Ishikawa (cell line): Measurements from ENCODE around the gene UTP11.

Source experiments
- CEBPB ChIP-seq: IDR thresholded peaks from 2 replicates; pipeline ENCODE4 v1.6.1; 2012
- CREB1 ChIP-seq: IDR thresholded peaks from 2 replicates; pipeline ENCODE4 v1.6.1; 2012; ENCODE audit warnings: low read depth
- EGR1 ChIP-seq: IDR thresholded peaks from 2 replicates; pipeline ENCODE4 v1.6.1; 2012
- EP300 ChIP-seq: IDR thresholded peaks from 2 replicates; pipeline ENCODE4 v1.6.1; 2012; ENCODE audit warnings: borderline replicate concordance
- FOXM1 ChIP-seq: IDR thresholded peaks from 2 replicates; pipeline ENCODE4 v1.6.1; 2012; ENCODE audit warnings: low read depth, borderline replicate concordance
- NFIC ChIP-seq: IDR thresholded peaks from 2 replicates; pipeline ENCODE4 v1.6.1; 2012
- RAD21 ChIP-seq: IDR thresholded peaks from 2 replicates; pipeline ENCODE4 v1.6.1; 2012; ENCODE audit warnings: low read depth
- TAF1 ChIP-seq: IDR thresholded peaks from 2 replicates; pipeline ENCODE4 v1.6.1; 2012; ENCODE audit warnings: low read depth, mild to moderate bottlenecking
- TCF12 ChIP-seq: IDR thresholded peaks from 2 replicates; pipeline ENCODE4 v1.6.1; 2012; ENCODE audit warnings: low read depth
- TEAD4 ChIP-seq: IDR thresholded peaks from 2 replicates; pipeline ENCODE4 v1.6.1; 2012
- YY1 ChIP-seq: IDR thresholded peaks from 2 replicates; pipeline ENCODE4 v1.6.1; 2012; ENCODE audit warnings: low read depth
- TF ChIP-seq, protein P1 (sequence below): IDR thresholded peaks from 2 replicates; pipeline ENCODE4 v1.6.1; 2012
- TF ChIP-seq, protein P2 (sequence below): IDR thresholded peaks from 2 replicates; pipeline ENCODE4 v1.6.1; 2012
- TF ChIP-seq, protein P3 (sequence below): IDR thresholded peaks from 2 replicates; pipeline ENCODE4 v1.6.1; 2012; ENCODE audit warnings: low read depth, mild to moderate bottlenecking

DNA sequence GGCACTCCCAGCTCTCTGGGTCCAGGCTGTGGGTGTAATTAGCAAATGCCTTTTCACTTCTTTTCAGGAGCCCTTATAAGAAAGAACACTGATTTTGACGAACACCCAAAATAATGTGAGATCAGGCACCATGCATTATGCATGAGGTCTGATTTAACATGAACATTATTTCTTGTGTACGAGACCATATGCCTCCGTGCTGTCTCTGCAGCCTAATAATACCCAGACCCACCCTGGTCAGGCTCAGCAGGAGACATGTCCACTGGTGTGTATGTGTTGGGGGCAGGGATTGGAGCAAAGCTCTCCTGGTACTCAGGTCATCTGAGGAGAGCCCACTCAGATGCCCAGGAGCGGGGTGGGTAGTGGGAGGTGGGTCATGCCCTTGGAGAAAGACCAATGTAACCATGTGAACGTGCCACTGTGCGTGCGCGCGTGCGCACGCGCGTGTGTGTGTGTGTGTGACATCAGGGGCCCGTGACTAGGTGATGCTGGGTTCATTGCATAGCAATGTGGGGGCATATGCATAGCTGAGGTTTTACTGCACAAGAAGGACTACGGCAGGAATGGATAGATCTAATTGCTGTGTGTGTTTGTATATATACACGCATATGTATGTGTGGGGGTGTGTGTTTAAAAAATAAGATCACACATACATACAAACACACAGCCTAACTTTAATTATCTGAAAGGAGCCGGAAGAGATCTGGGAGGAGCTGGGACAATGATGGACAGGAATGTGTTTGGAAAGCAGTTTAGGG, 27.0 kb downstream of the UTP11 start:
- TF ChIP-seq CEBPB: no peak
- no peak for TF ChIP-seq EP300
- no peak for TF ChIP-seq FOXM1
- no peak for TF ChIP-seq CREB1
- no peak for TF ChIP-seq EGR1
- TF ChIP-seq TEAD4: no peak
- no peak for TF ChIP-seq YY1
- no peak for TF ChIP-seq TAF1
- no peak for TF ChIP-seq NFIC
- no peak for TF ChIP-seq RAD21
- TF ChIP-seq, protein P1, sequence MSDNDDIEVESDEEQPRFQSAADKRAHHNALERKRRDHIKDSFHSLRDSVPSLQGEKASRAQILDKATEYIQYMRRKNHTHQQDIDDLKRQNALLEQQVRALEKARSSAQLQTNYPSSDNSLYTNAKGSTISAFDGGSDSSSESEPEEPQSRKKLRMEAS: no peak
- TF ChIP-seq, protein P2, sequence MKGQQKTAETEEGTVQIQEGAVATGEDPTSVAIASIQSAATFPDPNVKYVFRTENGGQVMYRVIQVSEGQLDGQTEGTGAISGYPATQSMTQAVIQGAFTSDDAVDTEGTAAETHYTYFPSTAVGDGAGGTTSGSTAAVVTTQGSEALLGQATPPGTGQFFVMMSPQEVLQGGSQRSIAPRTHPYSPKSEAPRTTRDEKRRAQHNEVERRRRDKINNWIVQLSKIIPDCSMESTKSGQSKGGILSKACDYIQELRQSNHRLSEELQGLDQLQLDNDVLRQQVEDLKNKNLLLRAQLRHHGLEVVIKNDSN: no peak
- TF ChIP-seq, protein P3, sequence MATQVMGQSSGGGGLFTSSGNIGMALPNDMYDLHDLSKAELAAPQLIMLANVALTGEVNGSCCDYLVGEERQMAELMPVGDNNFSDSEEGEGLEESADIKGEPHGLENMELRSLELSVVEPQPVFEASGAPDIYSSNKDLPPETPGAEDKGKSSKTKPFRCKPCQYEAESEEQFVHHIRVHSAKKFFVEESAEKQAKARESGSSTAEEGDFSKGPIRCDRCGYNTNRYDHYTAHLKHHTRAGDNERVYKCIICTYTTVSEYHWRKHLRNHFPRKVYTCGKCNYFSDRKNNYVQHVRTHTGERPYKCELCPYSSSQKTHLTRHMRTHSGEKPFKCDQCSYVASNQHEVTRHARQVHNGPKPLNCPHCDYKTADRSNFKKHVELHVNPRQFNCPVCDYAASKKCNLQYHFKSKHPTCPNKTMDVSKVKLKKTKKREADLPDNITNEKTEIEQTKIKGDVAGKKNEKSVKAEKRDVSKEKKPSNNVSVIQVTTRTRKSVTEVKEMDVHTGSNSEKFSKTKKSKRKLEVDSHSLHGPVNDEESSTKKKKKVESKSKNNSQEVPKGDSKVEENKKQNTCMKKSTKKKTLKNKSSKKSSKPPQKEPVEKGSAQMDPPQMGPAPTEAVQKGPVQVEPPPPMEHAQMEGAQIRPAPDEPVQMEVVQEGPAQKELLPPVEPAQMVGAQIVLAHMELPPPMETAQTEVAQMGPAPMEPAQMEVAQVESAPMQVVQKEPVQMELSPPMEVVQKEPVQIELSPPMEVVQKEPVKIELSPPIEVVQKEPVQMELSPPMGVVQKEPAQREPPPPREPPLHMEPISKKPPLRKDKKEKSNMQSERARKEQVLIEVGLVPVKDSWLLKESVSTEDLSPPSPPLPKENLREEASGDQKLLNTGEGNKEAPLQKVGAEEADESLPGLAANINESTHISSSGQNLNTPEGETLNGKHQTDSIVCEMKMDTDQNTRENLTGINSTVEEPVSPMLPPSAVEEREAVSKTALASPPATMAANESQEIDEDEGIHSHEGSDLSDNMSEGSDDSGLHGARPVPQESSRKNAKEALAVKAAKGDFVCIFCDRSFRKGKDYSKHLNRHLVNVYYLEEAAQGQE: no peak
- TF ChIP-seq TCF12: no peak
